PFSK-1 (cell line): ENCODE results near the gene LRGUK.

Source experiments
- POLR2AphosphoS5 ChIP-seq: IDR thresholded peaks from 2 replicates; pipeline ENCODE4 v1.6.1; 2012; ENCODE audit warnings: low read depth, mild to moderate bottlenecking, control low read depth, low read length, moderate library complexity
- TAF1 ChIP-seq: IDR thresholded peaks from 2 replicates; pipeline ENCODE4 v1.6.1; 2012; ENCODE audit warnings: low read length, control low read depth, borderline replicate concordance; ENCODE audit not compliant: insufficient read depth
- TF ChIP-seq, protein P1 (sequence below), 2 experiments: IDR thresholded peaks; 2 replicates each; pipeline versions ENCODE4 v1.6.1 to v1.8.0; 2011 to 2012; ENCODE audit warnings: low read depth in 2 of 2, low read length in 2 of 2, control low read depth in 1 of 2, inconsistent platforms in 1 of 2, mild to moderate bottlenecking in 1 of 2, moderate library complexity in 1 of 2; ENCODE audit not compliant: insufficient read depth in 1 of 2

DNA sequence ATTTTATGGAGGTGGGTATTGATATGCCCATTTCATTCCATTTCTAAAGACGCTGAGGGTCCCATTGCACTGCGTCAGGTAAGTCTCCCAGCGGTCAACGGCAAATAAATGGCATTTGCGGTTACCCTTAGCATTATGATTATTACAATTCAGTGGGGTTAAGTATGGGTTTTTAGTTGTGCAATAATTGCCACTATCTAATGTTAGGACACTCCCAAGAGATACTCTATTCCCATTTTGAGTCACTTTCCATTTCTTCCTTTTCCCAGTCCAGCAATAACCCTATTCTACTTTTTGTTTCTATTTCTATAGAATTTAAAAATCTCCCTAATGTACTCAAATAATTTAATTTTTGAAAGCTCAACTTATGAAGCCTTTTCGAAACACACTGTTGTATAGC is 185.6 kb downstream of the LRGUK start:
- TF ChIP-seq, protein P1, sequence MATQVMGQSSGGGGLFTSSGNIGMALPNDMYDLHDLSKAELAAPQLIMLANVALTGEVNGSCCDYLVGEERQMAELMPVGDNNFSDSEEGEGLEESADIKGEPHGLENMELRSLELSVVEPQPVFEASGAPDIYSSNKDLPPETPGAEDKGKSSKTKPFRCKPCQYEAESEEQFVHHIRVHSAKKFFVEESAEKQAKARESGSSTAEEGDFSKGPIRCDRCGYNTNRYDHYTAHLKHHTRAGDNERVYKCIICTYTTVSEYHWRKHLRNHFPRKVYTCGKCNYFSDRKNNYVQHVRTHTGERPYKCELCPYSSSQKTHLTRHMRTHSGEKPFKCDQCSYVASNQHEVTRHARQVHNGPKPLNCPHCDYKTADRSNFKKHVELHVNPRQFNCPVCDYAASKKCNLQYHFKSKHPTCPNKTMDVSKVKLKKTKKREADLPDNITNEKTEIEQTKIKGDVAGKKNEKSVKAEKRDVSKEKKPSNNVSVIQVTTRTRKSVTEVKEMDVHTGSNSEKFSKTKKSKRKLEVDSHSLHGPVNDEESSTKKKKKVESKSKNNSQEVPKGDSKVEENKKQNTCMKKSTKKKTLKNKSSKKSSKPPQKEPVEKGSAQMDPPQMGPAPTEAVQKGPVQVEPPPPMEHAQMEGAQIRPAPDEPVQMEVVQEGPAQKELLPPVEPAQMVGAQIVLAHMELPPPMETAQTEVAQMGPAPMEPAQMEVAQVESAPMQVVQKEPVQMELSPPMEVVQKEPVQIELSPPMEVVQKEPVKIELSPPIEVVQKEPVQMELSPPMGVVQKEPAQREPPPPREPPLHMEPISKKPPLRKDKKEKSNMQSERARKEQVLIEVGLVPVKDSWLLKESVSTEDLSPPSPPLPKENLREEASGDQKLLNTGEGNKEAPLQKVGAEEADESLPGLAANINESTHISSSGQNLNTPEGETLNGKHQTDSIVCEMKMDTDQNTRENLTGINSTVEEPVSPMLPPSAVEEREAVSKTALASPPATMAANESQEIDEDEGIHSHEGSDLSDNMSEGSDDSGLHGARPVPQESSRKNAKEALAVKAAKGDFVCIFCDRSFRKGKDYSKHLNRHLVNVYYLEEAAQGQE (IDR thresholded peaks at IDR 0.05; ENCODE audit: insufficient read depth in 1 of 2, low read depth in 2 of 2, low read length in 2 of 2): no peak
- no peak for TF ChIP-seq TAF1
- TF ChIP-seq POLR2AphosphoS5: no peak
